H1 (cell line): ENCODE results near the gene RARA. TPM values are rescaled to one million over a fixed set of nuclear protein-coding genes. Genes with fewer than 3 reads are reported as not detected.

Source experiments
- BACH1 ChIP-seq: IDR thresholded peaks from 2 replicates; pipeline ENCODE4 v1.6.1; 2012; ENCODE audit warnings: low read length, improper control_type of control experiment
- polyA plus RNA-seq, 7 experiments: library from polyadenylated mRNA; depleted of rRNA in 3 of 7; stranded (reverse) in 5 of 7; unstranded in 2 of 7; fragments of >200 nt in 5 of 7; fragments of 200-250 nt in 2 of 7; gene quantifications; 1 replicate in 5 of 7; 2 replicates in 1 of 7; 4 replicates in 1 of 7; pipeline versions ENCODE4 v1.2.1 to v1.2.3, GENCODE V29; 2011 to 2013; ENCODE audit warnings: missing spikeins in 2 of 7, mixed read lengths in 2 of 7
- total RNA-seq: library from RNA; stranded (reverse); fragmentation: NEBNext Ultra II Directional; extraction: Animal tissue kit (Norgen Biotek cat#: 25700); gene quantifications from 2 replicates; pipeline ENCODE4 v1.2.1, GENCODE V29; 2021

Gene RARA
- total and polyA plus RNA-seq, 2 of the 8 experiments (the other 6 are each of a cell fraction or from before 2014, with no cell fraction given) = 4.4 to 16.5 TPM

DNA sequence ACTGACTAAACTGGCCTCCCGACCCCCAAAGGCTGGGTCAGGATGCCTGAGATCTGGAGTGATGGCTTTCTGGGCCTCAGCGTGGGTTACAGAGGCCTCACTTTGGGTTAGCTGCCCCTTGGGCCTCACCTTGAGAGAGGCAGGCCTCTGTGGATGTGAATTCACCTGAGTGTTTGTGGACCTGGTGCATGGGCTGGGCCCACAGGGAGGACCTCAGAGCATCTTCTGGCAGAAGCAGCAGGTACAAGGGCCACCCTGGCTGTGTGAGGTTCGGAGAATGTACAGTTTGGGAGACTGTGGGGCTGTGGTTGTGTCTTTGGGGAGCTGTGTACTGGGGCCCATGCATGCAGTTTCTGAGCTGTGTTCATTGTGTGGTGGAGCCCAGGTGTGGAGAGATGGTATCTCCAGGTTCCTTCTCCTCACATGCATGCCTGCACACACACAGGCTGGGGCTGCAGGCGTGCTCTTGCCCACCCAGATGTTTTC lies 18.3 kb downstream of the RARA start (continued):
- TF ChIP-seq BACH1 = no peak
